WTC11 (cell line): ENCODE measurements around the gene SYCE1L. TPM values are rescaled to one million over a fixed set of nuclear protein-coding genes. Genes with fewer than 3 reads are reported as not detected.

ENCODE experiments used
- total RNA-seq: library from RNA; stranded (reverse); gene quantifications from 3 replicates; pipeline ENCODE4 v1.2.3, GENCODE V29; 2021

The SYCE1L gene
- total RNA-seq, 1 experiment from 2014 or later: 7.0 TPM

Other genes with a start within 250 kb of the SYCE1L start
- gene MON1B, start 8.2 kb upstream of the SYCE1L start, total RNA-seq: 44.7 to 49.1 TPM (median 45.2 TPM) in 3 replicates
- 0.17 to 0.94 TPM (median 0.23 TPM) in 3 replicates for gene ADAMTS18, start 235.6 kb downstream of the SYCE1L start, total RNA-seq